CD4-positive, alpha-beta T cell treated with Interleukin-21 for 1 hour (primary cell): Measurements from ENCODE around the gene RPL35.

Source experiments
- DNase-seq: peaks from one replicate; pipeline ENCODE4 v3.0.0-alpha.2; 2020

RPL35 gene

DNA sequence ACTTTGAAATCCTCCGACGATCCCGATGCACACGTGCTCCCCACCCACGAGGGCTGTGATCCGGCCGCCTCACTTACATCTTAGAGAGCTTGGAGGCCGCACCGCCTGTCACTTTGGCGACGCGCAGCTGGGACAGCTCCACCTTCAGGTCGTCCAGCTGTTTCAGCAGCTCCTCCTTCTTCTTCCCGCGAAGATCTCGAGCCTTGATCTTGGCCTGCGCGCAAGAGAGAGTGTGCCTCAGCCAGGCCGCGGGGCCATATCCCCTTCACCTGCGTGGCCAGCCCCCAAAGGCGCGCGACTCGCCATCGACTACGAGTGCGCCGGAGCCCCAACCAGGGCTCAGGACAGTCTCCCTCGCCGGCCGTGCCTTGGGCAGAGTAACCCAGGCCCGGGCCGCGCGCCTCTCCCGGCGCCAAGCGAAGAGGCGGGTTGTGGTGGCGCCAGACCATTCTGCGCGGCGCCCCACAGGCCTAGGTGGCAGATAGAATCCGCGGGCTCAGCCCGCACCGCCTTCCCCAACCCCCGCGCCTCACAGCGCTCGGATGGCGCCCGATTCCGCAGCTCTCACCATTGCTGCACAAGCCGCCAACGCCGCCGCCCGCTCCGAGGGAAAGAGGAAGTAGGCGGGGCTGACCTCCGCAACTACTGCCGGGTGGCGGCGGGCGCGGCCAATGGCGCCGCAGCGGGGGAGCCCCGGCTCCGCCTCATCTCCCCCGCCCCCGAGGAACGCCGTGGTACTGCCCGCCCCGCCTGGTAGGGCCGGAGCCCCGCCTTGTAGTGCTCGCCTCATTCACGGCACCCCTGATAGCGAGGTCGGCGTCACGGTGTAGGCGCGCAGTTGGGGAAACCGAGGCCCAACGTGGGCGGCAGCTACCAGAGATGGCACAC, at the start of gene RPL35, which contains the start of gene ARPC5L:
RPL35 (minus strand) TSS at position 616 of the 888 bp plus-strand sequence; CDS start at position 571, 45 bp downstream.
ARPC5L (plus strand) TSS at position 789 of the 888 bp plus-strand sequence. CDS start 7,161 bp downstream, outside the sequence.
- DNase-seq: peak; percentile 96

DNA sequence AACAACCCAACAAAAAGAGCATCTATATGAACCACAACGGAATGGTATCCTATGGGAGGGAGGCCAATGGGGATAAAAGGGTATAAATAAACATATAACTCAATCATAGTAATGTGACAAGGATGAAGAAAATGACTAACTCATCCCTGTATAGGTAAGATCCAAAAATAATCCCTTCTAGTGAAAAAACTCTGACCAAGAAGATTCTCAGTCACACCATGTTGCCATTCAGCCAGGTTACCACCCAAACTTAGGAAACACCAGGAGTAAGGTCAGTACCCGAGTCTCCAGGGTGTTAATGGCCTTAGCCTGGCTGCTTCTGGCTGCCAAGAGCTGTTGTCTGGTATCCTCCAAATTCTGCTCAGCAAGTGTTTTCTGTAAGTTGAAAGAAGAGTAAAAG, 46.3 kb upstream of the RPL35 start:
- DNase-seq: no peak

DNA sequence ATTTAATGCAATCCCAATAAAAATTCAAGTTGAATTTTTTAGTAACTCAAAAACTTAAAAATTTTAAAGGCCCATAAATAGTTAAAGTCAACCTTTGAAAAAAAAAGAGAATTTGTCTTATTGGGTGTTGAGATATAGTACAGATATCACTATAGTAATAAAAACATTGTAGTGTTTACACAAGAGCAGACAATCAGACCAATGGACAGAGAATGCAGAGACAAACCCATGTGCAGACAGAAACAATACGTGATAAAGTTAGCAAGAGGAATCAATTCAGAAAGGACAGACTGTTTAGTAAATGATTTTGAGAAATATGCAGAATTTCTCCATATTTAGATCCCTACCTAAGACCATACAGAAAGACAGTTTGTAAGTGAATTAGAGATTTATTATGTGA, 45.2 kb upstream of the RPL35 start:
- DNase-seq: no peak

DNA sequence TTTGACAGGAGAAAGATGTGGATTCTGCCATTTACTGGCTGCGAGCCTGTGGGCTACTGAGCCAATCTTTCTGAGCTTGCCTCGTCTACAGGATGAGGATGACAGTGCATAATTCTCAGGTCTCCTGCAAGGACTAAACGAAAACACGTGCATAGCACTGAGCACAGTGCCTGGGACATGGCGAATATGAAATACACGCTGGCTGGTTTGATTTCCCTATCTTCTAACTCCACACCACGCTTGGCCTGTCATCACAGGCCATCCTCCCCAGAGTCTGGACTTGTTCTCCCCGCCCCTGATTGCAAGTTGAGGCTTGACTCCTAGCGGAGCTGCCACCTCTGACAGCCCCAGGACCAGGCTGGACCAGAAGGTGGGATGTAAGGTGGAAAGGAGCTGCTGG, 38.1 kb upstream of the RPL35 start:
- no peak for DNase-seq

DNA sequence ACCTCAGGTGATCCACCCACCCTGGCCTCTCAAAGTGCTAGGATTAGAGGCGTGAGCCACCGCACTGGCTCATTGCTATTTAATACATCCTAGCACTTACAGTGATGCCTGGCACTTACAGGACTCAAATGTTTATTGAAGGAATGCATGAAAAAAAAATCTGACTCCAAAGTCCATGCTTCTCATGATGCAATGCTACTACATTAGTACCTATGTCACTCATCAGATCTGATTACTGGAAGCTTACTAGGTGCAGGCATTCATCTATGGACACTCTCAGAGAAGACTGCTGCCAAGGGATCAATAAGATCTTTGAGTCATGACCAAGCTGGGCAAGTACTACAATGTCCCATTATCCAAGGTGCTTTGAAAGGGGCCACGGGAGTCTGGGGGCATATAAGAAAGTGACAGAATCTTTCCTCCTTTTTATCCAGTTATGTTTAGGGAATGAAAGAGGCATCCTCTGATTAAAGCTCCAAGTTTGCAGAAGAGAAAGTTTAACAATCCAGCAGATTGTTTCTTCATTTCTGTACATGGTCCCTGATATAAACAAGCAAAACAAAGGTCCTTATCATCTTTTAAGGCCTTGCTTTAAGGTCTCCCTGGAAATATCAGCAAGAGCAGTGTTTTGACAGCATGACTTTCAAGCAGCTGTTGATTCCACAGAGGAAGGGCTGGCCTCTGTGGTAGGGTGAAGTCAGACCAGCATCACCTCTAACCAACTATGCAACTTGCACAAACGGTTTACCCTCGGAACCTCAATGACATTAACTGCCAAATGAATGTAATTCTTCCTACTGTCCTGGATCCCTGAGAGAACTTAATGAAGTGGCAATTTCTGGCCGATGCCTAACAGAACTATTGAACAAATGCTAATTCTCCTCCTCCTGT, 36.1 kb upstream of the RPL35 start:
- no peak for DNase-seq

DNA sequence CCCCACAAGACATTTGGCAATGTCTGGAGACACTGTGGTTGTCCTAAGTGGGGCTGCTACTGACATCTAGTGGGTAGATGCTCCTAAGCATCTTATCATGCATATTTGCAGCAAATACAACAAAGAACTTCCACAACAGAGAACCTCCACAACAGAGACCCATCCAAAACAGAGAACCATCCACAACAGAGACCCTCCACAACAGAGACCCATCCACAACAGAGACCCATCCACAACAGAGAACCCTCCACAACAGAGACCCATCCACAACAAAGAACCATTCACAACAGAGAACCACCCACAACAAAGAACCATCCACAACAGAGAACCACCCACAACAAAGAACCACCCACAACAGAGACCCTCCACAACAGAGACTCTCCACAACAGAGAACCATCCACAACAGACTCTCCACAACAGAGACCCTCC, 33.0 kb upstream of the RPL35 start:
- peak; percentile 70 for DNase-seq

DNA sequence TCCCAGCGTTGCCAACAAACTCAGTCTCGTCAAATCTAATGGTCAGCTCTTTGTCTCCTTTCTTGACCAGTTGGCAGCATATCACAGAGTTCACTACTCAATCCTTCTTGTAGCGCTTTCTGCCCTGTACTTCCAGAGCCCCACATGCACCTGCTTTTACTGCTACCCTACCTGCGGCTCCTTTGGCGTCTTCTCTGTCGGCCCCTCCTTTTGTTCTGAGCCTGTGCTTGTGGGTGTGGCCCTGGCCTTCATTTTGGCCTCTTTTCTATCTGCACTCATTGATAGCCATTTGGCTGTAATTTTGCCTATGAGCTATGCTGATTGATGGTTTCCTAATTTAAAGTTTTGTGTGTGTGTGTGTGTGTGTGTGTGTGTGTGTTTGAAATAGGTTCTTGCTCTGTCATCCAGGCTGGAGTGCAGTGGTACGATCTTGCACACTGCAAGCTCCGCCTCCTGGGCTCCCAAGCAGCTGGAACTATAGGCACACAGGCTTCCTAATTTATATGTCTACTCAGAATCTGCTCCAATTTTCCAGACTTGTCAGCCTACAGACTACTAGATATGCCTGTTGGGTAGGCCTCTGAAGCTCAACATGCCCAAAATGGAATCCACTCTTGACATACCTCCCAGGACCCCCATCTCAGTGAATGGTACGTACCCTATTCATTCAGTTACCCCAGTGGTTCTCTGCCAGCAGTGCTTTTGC, 32.4 kb upstream of the RPL35 start:
- no peak for DNase-seq

DNA sequence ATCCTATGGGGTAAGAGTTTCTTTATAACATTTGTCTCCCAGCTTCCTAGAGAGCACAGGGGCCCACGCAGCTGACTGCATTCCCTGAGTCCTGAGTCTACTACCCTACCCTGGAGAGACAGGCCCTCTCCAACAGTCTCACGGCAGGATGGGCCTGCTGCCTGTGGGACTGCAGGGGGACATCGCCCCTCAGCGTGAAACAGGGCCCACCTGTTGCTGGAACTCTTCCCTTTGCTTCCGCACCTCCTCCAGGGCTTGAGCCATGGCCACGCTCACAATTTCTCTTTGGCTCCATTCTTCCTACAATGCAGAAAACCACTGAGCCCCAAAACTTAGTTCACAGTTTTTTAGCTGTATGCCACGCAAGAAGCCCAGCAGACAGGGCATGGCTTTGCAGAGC, 28.4 kb upstream of the RPL35 start:
- DNase-seq: no peak

DNA sequence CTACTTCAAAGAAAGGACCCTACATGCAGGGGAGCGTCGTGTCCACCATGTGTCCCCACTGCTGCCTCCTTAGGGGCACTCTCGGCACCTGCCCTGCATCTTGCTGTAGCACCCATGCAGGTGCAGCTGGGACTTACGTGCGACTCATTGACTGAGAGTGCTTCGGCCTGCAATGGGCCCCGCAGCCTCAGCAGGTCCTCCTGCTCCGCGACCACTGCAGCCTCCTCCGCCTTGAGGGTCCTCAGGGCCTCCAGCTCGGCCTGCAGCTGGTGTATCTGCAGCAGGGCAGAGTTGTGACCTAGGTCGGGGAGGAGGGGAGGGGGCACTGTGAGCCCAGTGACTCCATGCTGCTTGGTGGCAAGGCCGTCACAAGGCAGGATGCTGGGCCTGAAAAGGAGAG, 27.2 kb upstream of the RPL35 start:
- DNase-seq: no peak

DNA sequence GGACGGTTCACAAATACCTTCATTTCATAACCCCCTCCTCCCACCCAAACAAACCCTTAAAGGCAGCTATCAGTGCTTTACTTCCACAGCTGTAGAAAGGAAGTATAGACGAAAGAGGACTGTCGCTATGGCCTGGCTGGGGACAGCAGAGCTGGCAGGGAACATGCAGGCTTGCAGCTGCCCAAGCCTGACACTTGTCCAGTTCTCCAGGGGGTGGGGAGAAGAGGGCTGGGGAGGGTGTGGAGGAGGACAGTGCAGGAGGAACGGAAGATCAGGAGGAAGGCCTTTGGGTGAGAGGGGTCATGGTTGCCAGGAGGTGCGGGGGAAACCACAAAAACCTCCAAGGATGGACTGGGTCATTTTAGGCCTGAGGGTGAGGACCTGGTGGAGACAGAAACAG, 26.1 kb upstream of the RPL35 start:
- DNase-seq: no peak

DNA sequence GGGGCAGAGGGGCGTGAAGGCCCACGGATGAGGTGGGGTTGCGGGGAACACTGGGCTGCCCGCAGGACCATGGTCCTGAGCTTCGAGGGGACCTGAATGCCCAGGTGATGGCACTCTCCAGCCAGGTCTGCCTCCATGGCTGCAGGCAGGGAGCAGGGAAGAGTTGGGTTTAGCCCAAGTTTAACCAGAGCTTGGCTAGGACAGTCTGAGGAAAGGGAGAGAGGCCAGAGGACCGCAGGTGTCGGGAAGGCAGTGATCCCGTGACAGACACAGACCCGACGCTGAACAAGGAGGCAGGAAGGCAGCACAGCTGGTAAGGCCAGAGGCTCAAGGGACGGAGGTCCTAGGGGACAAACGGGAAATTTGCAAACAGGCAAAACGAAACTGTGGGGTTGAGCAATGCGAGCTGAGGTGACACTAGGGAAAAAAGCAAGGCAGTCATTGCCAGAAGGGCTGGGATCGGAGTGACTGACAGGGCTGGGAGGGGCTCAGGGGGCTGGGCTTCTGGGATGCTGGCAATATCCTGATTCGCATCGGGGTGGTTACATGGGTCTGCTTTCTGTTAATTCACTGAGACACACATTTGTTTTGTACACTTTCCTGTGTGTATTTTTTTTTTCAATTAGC, 25.2 kb upstream of the RPL35 start:
- DNase-seq: no peak

DNA sequence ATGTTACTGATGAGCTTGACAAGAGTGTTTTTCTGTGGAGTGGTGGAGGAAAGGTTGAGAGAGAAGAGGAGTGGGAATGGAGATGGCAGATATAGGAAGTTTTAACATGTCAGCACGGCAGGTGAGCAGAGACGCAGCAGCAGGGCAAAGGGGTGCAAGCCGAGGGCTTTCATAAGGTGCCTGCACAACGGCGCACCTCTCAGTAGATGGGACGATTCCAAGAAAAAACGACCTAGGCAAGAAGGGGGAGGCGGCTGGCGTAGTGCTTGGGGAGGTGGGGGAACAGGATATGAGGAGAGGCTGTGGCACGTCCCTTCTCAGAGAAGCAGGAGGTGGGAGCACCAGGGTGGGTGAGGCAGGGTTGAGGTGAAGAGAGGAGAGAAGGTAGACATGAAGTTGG, 24.7 kb upstream of the RPL35 start:
- no peak for DNase-seq

DNA sequence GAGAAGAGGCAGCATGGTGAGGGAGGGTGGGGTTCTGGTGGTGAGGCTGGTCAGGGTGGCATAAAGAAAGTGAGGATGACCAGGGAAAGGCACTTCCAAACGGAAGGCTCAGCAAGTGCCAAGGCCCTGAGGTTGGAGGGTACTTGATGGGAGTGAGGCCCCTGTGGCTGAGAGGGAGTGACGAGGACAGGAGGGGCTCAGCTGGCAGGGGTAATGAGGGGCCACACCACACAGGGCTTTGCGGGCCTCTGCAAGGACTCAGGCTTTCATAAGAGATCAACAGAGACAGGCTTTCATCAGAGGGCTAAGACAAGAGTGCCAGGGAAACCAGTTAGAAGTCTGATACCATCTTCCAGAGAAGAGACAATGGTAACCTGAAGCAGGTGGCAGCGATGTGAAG, 23.8 kb upstream of the RPL35 start:
- no peak for DNase-seq

DNA sequence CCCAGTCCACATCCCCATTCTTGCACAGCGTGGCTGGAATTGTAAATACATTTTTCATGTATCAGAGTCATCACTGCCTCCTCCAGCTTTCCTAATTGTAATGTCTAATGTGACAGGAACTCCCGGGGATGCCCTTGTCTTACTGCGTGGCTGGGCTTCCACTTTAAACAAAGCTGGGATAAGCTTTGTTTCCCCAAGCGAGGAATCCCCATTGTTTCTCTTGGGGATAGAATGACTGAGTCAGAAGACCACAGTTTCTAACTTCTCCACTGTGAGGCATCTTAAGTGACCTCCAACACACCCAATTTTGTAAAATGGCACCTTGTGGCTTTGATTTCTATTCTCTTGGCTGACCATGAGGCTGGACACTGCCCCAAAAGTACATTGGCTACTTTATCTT, 22.6 kb upstream of the RPL35 start:
- no peak for DNase-seq

DNA sequence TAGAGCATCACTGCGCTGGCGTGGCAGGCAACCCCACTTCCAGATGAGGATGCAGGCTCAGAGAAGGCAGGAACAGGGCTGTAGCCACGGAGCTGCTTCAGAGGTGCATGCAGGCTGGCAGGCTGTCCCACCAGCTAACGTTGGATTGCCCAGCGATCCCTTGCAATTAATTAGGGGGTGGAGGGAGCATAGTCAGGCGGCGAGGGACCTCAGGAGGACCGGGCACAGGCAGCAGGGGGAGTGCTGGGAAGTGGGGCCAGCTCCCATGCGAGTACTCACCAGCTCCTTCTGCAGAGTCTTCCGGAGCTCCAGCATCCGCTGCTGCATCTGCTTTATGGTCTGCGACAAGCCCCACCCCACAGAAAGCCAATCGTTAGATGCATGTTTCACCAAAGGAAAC, 20.5 kb upstream of the RPL35 start:
- no peak for DNase-seq

DNA sequence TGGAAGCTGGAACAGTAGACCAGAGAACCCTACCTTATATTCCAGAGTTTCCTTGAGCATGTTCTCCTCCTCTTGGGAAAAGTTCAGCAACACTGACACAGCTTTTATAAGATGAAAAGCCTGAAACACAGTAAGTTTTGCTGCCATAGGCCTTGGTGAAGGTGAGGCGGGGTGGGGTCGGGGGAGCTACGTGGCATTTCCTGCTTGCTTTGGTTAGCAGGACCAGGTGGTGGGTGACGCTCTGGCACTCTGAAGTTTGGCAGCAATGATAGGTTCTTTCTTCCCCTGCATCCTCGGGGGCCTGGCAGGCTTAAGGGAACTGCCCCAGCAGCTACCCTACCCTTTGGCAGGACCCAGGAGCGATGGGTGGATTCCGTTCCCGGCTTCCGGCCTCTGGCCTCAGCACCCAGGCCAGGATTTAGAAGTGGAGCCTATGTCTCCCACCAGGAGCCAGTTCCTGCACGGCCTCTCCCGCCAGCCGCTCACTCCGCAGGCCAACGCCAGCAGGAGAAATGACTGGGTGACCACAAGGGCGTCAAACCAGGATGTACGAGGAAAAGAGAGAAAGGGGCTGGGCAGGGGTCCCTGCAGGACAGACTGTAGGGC, 19.5 kb upstream of the RPL35 start:
- no peak for DNase-seq

DNA sequence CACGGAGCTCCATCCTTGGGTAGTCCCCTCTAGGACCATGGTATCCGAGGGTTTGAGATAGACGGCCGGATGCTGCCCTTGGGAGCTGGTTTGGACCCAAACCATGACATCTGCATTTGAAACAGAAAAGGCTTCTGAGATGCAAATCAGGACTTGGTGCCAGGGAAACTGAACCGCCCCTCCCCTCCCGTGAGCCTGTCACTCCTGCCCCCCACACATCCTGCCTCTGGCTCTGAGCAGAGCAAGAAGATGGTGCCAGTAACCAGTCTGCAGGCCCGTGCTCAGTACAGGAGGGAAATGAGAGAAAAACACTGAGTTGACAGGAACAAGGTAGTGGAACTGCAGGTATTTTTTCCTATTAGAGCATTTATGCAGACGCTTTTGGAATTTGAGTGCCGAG, 18.7 kb upstream of the RPL35 start:
- no peak for DNase-seq

DNA sequence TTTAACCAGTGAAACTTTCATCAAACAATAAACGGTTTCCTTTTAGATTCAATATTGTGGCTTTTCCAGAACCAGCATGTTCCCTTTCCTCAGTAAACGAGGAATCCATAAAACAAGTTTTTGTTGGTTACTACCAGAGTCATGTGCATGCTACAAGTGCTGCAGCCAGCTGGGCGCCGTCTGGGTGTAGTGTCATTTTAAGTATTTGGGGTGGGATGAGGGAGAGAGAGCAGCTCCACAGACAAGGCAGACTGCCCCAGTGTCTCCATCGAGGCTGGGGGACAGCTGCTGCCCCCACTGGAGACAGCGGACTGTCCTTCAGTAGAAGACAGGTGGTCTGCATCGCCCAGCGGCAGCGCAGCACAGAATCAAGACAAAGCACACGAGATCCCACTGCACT, 17.5 kb upstream of the RPL35 start:
- no peak for DNase-seq

DNA sequence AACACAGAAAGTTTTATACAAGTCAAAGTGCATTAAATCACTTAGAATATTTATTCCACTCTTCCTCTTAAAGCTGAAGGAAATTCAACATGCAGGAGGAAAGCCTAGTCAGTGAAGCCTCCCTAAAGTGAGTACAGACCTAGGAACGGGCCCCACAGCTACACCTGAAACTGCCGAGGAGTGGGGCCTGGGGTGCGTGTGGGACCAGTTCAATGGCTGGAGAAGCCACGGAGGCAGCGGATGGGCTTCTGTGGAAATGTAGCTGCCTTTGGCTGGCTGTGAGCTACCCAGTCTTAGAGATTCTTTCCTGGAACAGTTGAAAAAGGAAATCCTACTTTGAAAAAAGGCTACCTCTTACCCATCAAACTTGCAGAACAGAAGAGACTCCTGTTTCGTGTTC, 16.8 kb upstream of the RPL35 start:
- no peak for DNase-seq

DNA sequence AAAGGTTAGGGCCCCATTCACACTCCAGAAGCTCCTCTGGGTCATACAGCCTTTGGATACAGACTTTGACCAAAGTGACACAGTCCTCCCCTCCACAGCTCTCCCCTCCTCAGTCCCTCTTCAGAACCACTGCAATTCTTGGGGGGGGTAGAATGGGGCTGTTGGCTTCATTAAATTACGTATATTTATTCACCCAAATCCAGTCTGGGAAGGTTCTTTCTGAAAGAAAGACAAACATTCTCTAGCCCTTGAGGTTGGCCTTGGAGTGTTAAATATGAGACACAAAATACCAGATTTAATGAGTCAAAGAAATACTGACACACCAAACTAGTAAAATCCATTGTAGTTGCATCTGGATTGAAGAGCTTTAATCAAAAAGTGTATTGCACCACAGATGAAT, 16.3 kb upstream of the RPL35 start:
- DNase-seq: no peak

DNA sequence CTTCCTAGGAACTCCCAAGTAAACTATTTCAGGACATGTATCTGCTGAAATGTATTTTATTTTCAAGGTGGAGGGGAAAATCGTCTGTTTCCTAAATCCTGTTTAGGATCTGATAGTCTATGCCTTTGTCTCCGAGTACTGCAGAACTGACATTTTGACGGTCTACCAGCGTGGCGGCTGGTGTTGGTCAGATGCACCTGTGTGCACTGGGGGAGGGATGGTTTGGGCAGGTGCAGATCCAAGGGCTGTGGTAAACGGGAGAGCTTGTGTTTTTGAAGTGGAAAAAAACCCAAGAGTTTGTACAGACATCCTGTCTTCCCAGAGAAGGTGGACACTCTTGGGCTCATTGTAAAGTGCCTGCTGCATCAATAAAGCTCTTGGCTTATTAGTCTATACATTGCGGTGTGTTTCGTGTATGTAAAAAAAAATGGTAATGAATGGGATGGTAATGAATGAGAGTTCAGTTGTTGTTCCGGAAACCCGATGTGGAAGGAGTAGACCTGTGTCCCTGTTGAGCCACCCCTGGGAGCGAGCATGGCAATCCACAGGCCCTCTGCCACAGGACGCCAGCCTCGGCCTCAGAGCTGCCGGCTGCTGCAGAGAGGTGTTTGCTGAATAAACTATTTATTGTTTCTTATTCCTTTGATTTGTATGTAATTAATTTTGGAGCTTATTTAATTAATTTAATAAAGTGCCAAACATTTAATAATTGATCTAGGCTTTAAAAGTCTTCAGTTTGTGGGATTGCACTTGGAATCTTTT, 15.4 kb upstream of the RPL35 start:
- no peak for DNase-seq
